Mononuclear cell (primary cell): Measurements from ENCODE around the gene SLC7A9. TPM values are rescaled to one million over a fixed set of nuclear protein-coding genes. Genes with fewer than 3 reads are reported as not detected.
"Not testable (repeated sequence)": the region's sequence is repeated elsewhere in the genome, so short reads cannot be mapped to it uniquely, and the experiment has no call there.

Experiments used
- H3K27me3 ChIP-seq: 2 replicates; pipeline ENCODE4 v1.6.0; 2011; ENCODE audit warnings: low read length, control low read depth; ENCODE audit not compliant: insufficient read depth
- H3K4me1 ChIP-seq: 2 replicates; pipeline ENCODE4 v1.5.1; 2011; ENCODE audit warnings: mild to moderate bottlenecking, low read length, control low read depth; ENCODE audit not compliant: insufficient read depth
- H3K4me3 ChIP-seq: 2 replicates; pipeline ENCODE4 v1.5.1; 2011; ENCODE audit warnings: mild to moderate bottlenecking, low read length, moderate library complexity
- H3K9me3 ChIP-seq: 2 replicates; pipeline ENCODE4 v1.5.1; 2011; ENCODE audit warnings: low read depth, mild to moderate bottlenecking, control low read depth, low read length
- total RNA-seq: library from RNA; depleted of rRNA; stranded (reverse); fragments of >200 nt; gene quantifications from one replicate; pipeline ENCODE4 v1.2.3, GENCODE V29; 2012

SLC7A9 gene
- total RNA-seq, 1 donor, result not detected

- no peak overlapping the region for H3K4me3 ChIP-seq
- no peaks in the 10 kb centered on the region for H3K4me1 ChIP-seq
- H3K27me3 ChIP-seq, result no peaks in the 10 kb centered on the region
Measured at GRCh38 chr19:32814624-32815023, 54.9 kb downstream of the SLC7A9 start.

DNA sequence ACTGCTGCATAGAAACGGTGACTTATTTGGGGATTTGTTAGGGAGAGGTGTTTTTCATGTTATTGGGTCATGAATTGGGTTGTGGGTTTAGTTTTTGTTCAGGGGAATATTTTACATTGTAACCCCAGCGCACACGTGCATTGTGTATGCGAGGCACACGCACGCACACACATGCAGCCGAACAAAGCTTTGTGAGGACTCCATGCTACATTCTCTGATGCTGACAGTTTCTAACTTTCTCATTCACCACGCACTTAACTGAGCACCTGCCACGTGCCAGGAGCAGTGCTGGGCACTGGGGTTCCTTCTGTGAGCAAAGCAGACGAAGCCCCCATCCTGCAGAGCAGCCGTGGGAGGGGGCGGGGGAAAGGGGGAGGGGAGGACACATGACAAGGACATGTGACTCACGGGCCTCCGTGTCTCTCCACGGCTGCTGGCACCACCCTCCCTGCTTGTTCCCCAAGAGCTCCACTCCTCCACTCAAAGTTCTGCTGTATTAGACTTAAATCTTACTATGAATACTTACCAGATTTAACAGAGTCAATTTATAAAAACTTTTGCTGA lies 55.6 kb downstream of the SLC7A9 start:
- Histone ChIP-seq H3K9me3 (no peaks in the 10 kb centered on the region), H3K27me3 (no peaks in the 10 kb centered on the region), H3K4me3 (no peak overlapping the region), H3K4me1 (no peaks in the 10 kb centered on the region)

More at GRCh38 chr19:32814624-32815023, 54.9 kb downstream of the SLC7A9 start:
- H3K9me3 ChIP-seq, result no peaks in the 10 kb centered on the region

DNA sequence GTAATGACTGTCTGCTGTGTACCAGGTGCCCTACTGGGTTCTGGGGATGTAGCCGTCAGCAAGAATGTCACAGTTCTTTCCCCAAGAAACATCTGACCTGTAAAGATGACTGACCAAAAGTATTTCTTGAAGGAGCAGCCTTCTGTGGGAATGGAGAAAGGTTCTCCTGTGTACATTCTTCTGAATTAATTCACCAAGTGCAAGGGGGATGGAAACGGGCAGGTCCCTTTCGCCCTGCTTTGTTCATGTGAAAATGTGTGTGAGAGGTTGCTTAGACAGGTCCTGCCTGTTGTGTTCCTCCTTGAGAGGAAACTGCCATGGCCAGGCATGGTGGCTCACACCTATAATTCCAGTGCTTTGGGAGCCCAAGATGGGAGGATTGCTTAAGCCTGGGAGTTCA lies 57.0 kb downstream of the SLC7A9 start:
- Histone ChIP-seq H3K4me1 (no peaks in the 10 kb centered on the region), H3K27me3 (no peaks in the 10 kb centered on the region), H3K9me3 (no peaks in the 10 kb centered on the region), H3K4me3 (no peak overlapping the region)

DNA sequence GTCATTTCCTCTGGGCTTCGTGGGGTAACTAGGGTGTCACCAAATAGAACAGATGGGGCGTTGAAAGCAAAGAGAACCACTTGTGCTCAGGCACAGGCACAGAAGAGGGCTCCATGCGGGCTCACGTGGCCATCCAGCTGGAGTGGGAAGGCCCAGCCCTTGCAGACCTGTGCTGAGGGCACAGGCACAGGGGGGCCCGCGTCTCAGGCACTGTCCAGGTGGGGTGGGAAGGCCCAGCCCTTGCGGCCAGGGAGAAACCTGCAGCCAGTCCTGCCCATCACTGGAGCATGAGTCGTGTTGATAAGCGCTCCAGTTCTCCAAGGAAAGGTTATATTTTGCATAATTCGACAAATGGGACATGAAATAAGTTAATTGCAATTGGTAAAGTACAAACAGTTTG lies 57.5 kb downstream of the SLC7A9 start:
- Histone ChIP-seq H3K9me3 (no peaks in the 10 kb centered on the region), H3K4me3 (no peak overlapping the region), H3K27me3 (no peaks in the 10 kb centered on the region), H3K4me1 (no peaks in the 10 kb centered on the region)

- no peaks in the 10 kb centered on the region for H3K9me3 ChIP-seq
- no peaks in the 10 kb centered on the region for H3K4me1 ChIP-seq
- H3K4me3 ChIP-seq, result no peak overlapping the region
- no peaks in the 10 kb centered on the region for H3K27me3 ChIP-seq
Measured at GRCh38 chr19:32811151-32811550, 58.4 kb downstream of the SLC7A9 start.

DNA sequence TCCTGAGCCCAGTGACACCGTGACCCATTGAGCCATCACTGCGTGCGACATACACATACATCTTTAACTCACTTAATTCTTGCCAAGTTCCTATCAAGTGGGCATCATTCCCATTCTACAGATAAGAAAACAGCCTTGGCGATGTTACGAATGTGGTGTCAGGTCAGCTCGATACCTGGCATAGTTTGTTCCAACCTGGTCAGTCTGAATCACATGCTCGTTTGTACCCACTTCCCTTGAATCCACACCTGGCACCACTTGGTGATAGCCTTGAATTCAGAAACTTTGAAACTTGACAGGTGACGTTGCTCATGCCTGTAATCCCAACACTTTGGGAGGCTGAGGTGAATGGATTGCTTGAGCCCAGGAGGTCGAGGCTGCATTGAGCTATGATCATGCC lies 59.1 kb downstream of the SLC7A9 start:
- Histone ChIP-seq H3K4me3 (no peak overlapping the region), H3K27me3 (no peaks in the 10 kb centered on the region), H3K4me1 (no peaks in the 10 kb centered on the region), H3K9me3 (no peaks in the 10 kb centered on the region)

GRCh38 chr19:32809754-32810153 lies 59.8 kb downstream of the SLC7A9 start:
- H3K27me3 ChIP-seq, result no peaks in the 10 kb centered on the region
- no peaks in the 10 kb centered on the region for H3K9me3 ChIP-seq
- no peak overlapping the region for H3K4me3 ChIP-seq
- H3K4me1 ChIP-seq, result no peaks in the 10 kb centered on the region

DNA sequence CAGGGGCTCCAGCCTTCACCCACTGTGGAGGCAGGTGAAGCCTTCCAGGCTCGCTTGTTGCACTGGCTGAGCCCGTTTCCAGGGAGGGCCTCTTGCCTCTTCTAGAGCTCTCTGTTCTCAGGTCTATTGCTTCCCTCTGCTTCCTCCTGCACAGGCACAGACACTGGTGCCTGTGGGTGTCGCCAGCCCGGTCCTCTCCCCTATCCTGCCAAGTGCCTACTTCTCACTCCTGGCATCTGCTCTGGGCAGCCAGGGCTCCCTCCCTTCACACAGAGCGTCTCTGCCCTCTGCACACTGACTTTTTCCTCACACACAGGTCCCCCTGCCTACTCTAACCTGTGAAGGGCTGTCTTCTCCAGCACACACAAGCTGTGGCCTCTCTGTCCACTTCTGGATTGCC lies 60.3 kb downstream of the SLC7A9 start:
- no peaks in the 10 kb centered on the region for H3K27me3 ChIP-seq
- no peaks in the 10 kb centered on the region for H3K9me3 ChIP-seq
- H3K4me3 ChIP-seq, result no peak overlapping the region
- H3K4me1 ChIP-seq, result no peaks in the 10 kb centered on the region

DNA sequence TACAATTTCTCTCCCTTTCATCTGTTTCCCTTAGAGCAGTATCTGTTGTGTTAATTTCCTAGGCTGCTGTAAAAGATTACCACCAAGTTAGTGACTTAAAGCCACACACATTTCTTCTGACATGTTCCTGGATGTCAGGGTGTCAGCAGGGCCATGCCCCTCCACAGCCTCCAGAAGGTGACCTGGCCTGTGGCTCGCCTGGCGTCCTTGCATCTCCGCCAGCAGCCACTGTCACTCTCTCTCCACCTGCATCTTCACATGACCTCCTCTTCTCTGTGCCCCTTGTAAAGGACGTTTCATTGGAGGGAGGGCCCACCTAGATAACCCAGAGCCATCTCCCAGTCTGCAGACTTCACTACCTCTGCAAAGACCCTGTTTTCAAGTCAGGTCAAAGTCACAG lies 61.3 kb downstream of the SLC7A9 start:
- Histone ChIP-seq H3K27me3 (no peaks in the 10 kb centered on the region), H3K4me3 (no peak overlapping the region), H3K4me1 (no peaks in the 10 kb centered on the region), H3K9me3 (no peaks in the 10 kb centered on the region)

GRCh38 chr19:32802840-32803239 lies 66.7 kb downstream of the SLC7A9 start:
- Histone ChIP-seq H3K4me3 (no peak overlapping the region), H3K9me3 (no peaks in the 10 kb centered on the region), H3K4me1 (no peaks in the 10 kb centered on the region), H3K27me3 (no peaks in the 10 kb centered on the region)

GRCh38 chr19:32800754-32801153 lies 68.8 kb downstream of the SLC7A9 start:
- Histone ChIP-seq H3K4me1 (no peaks in the 10 kb centered on the region), H3K9me3 (no peaks in the 10 kb centered on the region), H3K27me3 (no peaks in the 10 kb centered on the region), H3K4me3 (no peak overlapping the region)

DNA sequence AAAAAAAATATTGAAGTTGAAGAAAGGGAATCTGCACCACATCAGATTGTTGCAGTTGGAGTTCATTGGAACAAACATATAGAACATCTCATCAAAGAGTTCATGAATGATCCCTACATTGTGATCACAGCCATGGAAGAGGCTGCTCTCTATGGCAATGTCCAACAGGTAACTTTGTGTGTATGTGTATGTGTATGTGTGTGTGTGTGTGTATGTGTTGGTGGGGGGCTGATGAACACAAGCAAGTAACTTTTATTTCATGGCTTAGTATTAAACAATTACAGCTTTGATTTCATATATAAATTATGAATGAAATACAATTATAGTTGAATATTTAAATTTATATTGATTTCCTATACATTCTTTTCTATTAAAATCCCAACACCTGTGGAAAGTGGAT lies 69.4 kb downstream of the SLC7A9 start:
- H3K27me3 ChIP-seq, result no peaks in the 10 kb centered on the region
- H3K9me3 ChIP-seq, result no peaks in the 10 kb centered on the region
- H3K4me3 ChIP-seq, result no peak overlapping the region
- peaks cover 3% of the 10 kb centered on the region for H3K4me1 ChIP-seq

GRCh38 chr19:32798201-32798600 lies 71.4 kb downstream of the SLC7A9 start:
- Histone ChIP-seq H3K27me3 (no peaks in the 10 kb centered on the region), H3K4me1 (peaks cover 8% of the 10 kb centered on the region), H3K4me3 (no peak overlapping the region), H3K9me3 (no peaks in the 10 kb centered on the region)

DNA sequence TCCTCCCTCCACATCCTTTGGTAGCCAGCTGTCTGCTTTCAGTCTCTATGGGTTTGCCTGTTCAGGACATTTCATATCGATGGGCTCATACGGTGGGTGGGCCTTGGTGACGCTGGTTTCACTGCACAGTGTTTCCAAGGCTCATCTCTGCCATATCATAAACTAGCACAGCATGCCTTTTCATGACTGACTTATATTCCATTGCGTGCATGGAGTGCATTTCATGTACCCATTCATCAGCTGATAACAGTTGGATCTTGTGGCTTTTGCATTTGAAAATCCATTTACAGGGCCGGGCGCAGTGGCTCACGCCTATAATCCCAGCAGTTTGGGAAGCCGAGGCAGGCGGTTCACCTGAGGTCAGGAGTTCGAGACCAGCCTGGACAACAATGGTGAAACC lies 80.1 kb downstream of the SLC7A9 start:
- Histone ChIP-seq H3K9me3 (no peaks in the 10 kb centered on the region), H3K27me3 (no peaks in the 10 kb centered on the region), H3K4me3 (no peak overlapping the region), H3K4me1 (no peaks in the 10 kb centered on the region)

GRCh38 chr19:32787895-32788294 lies 81.7 kb downstream of the SLC7A9 start:
- not testable (repeated sequence) for H3K4me3 ChIP-seq, H3K27me3 ChIP-seq, H3K9me3 ChIP-seq, H3K4me1 ChIP-seq

- H3K4me1 ChIP-seq, H3K27me3 ChIP-seq, H3K4me3 ChIP-seq, H3K9me3 ChIP-seq: not testable (repeated sequence)
Measured at GRCh38 chr19:32787161-32787813, 82.3 kb downstream of the SLC7A9 start.
